CD4-positive, alpha-beta T cell (primary cell): ENCODE measurements around the gene LARGE1. TPM values are rescaled to one million over a fixed set of nuclear protein-coding genes. Genes with fewer than 3 reads are reported as not detected.

Source experiments
- ATAC-seq: fragments of 200-7000 bp; cut with Tn5 transposase; one replicate; pipeline ENCODE4 v1.10.0; 2022; ENCODE audit warnings: mild to moderate bottlenecking; ENCODE audit not compliant: poor library complexity
- CTCF ChIA-PET: fragments of 350-600 bp; sonication (Branson Sonifier 250); formaldehyde crosslinking; loops from one replicate; lab custom pipeline; 2021; ENCODE audit warnings: antibody characterized with exemption, inconsistent platforms; lab: Charles Lee
- POLR2A ChIA-PET: fragments of 350-600 bp; sonication (Branson Sonifier 250); formaldehyde crosslinking; loops from one replicate; lab custom pipeline; 2021; ENCODE audit warnings: antibody characterized with exemption, inconsistent platforms; lab: Charles Lee
- DNase-seq, 14 experiments: peaks; one replicate each; pipeline ENCODE4 v3.0.0-alpha.2; 2013 to 2020; ENCODE audit warnings: mixed read lengths in 2 of 14
- H3K27ac ChIP-seq, 2 donors: one replicate each; pipeline versions ENCODE4 v1.5.1 to v1.7.0; 2013; ENCODE audit warnings: low read length in 2 of 2, low read depth in 1 of 2, mild to moderate bottlenecking in 1 of 2
- H3K27me3 ChIP-seq, 2 experiments: 1 replicate in 1 of 2; 2 replicates in 1 of 2; pipeline versions ENCODE4 v1.6.1 to v1.7.0; 2013; ENCODE audit warnings: low read length in 2 of 2, control low read depth in 1 of 2, mild to moderate bottlenecking in 1 of 2, moderate library complexity in 1 of 2; ENCODE audit not compliant: insufficient read depth in 2 of 2, control insufficient read depth in 1 of 2
- H3K36me3 ChIP-seq: one replicate; pipeline ENCODE4 v1.6.1; 2013; ENCODE audit warnings: low read length, control low read depth; ENCODE audit not compliant: insufficient read depth
- H3K4me1 ChIP-seq: one replicate; pipeline ENCODE4 v1.6.1; 2013; ENCODE audit warnings: low read length, control low read depth; ENCODE audit not compliant: insufficient read depth
- H3K4me3 ChIP-seq: one replicate; pipeline ENCODE4 v1.5.1; 2013; ENCODE audit warnings: mild to moderate bottlenecking, low read length, moderate library complexity
- H3K9me3 ChIP-seq, 2 experiments: 1 replicate in 1 of 2; 2 replicates in 1 of 2; pipeline versions ENCODE4 v1.6.1 to v1.7.0; 2013; ENCODE audit warnings: low read length in 2 of 2, mild to moderate bottlenecking in 2 of 2, control low read depth in 1 of 2, moderate library complexity in 1 of 2; ENCODE audit not compliant: control insufficient read depth in 1 of 2, insufficient read depth in 1 of 2
- H3K27ac Mint-ChIP-seq: one replicate; pipeline ENCODE4 v1.8.0; 2020; ENCODE audit warnings: mixed read lengths
- H3K27me3 Mint-ChIP-seq: one replicate; pipeline ENCODE4 v1.8.0; 2021; ENCODE audit warnings: mixed read lengths
- H3K36me3 Mint-ChIP-seq: one replicate; pipeline ENCODE4 v1.8.0; 2021; ENCODE audit warnings: low read depth, mixed read lengths
- H3K4me1 Mint-ChIP-seq: one replicate; pipeline ENCODE4 v1.8.0; 2021; ENCODE audit warnings: low read depth, mixed read lengths
- H3K4me3 Mint-ChIP-seq: one replicate; pipeline ENCODE4 v1.8.0; 2020; ENCODE audit warnings: mild to moderate bottlenecking, mixed read lengths
- H3K9me3 Mint-ChIP-seq: one replicate; pipeline ENCODE4 v1.8.0; 2020; ENCODE audit warnings: mixed read lengths
- CTCF ChIP-seq: fragments of 200-600 bp; IDR thresholded peaks from one replicate; pipeline ENCODE4 v1.8.0; 2022; ENCODE audit warnings: antibody characterized with exemption, mild to moderate bottlenecking
- intact Hi-C, 2 experiments: fragments of 100-400 bp; cut with DNase I in 1 of 2; cut with micrococcal nuclease in 1 of 2; formaldehyde crosslinking; loops; one replicate each; pipeline versions ENCODE4 v1.15.1 to v1.9.0; 2023 to 2025; cut with DNase I, micrococcal nuclease
- total RNA-seq, 174 experiments: library from RNA in 2 of 174; stranded (reverse) in 2 of 174; gene quantifications; one replicate each; pipeline ENCODE4 v1.2.3 and lab custom pipeline; 2021 to 2026

Gene LARGE1
- total RNA-seq, 2 experiments from 2014 or later = 0.14 to 0.70 TPM

DNA sequence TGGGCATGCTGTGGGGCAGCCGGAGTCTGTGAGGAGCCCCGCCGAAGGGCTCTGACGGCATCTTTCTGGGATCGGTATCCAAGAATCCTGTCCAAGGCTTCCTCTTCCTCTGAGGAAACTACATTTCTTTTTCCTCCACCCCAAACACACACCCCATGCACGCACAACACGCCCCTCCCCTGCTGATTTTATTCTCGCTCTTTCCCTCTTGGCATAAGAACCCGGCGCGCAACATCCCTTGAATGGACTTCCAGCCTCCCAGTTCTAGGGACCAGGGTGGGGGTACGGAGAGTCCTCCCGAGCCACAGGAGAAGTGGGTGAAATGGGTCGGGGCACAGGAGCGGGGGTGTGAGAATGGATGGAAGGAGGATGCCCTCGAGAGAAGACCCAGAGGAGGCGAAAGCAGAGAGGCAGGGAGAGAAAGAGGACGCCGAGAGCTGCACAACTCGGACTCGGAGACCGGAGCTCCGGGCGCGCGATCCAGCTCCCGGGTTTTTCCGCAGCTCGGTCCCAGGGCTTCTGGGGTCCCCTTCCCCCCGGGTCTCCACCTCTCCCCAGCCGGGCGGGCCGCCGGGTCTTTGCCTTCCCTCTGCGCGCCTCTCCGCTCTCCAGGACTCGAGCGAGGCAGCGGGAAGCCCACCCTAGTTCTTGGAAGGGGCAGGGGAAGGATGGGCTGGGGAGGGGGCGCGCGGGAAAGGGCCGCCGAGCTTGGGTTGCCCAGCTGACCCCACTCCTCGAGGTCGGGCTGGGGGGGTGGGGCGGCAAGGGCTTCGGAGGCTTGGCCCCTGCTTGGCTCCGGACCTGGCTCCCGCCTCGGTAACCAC lies 1.5 kb upstream of the LARGE1 start:
- Mint-ChIP-seq H3K4me3 (peak overlapping the region; percentile 83), H3K27me3 (peaks cover 75% of the 10 kb centered on the region), H3K27ac (no peak overlapping the region), H3K36me3 (no peaks in the 10 kb centered on the region), H3K4me1 (peaks cover 24% of the 10 kb centered on the region), H3K9me3 (no peaks in the 10 kb centered on the region)
- Histone ChIP-seq H3K4me3 (peak overlapping the region; percentile 56), H3K4me1 (peaks cover 24% of the 10 kb centered on the region), H3K9me3 (peaks cover 0 to 23% of the 10 kb centered on the region in 2 experiments), H3K36me3 (no peaks in the 10 kb centered on the region), H3K27ac (no peak overlapping the region), H3K27me3 (peaks cover 40 to 43% of the 10 kb centered on the region in 2 experiments)
- intact Hi-C loops = loop anchor here in 1 of 2 experiments (5.0 kb wide), 1 partner anchor 191 kb away; no protein-coding TSS in a partner anchor
- ChIA-PET POLR2A (no interaction called here), CTCF (no interaction called here)
- no peak for TF ChIP-seq CTCF
- ATAC-seq (no peak), DNase-seq (peak in 5 of 14 experiments; percentile 3 to 34 (median 20))

DNA sequence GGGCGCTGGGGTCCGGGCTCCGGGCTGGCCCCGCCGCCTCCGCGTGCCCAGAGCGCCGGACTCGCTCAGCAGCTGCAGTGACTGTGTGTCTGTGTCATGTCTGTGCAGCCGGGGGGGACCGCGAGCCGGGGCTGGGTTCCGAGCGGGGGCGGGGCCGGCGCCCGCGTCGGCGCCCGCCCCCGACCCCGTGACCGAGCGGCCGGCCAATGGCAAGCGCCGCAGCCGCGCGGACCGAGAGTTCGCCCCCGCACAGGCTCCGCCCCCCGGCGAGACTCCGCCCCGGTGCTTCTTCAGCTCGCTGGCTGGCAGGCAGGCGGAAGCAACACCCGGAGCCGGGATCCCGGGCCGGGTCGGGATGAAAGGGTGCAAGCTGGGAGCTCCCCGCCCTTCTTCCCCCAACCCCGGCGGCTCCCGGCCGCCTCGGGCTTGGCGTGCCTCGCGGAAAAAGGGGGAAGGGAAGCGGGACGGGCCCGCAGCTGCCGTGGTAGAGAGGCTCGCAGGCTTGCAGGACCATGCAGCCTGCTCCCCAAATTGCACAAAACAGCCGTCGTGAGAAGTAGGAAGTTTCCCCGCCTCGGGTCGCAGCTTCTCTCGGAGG lies 750 bp upstream of the LARGE1 start:
- TF ChIP-seq CTCF = no peak
- ChIA-PET CTCF (no interaction called here), POLR2A (no interaction called here)
- Histone ChIP-seq H3K27ac (no peak overlapping the region), H3K4me3 (peak overlapping the region; percentile 56), H3K9me3 (peaks cover 0 to 24% of the 10 kb centered on the region in 2 experiments), H3K27me3 (peaks cover 40 to 45% of the 10 kb centered on the region in 2 experiments), H3K36me3 (no peaks in the 10 kb centered on the region), H3K4me1 (peaks cover 24% of the 10 kb centered on the region)
- peaks cover 77% of the 10 kb centered on the region for H3K27me3 Mint-ChIP-seq
- intact Hi-C loops = loop anchor here in 1 of 2 experiments (5.0 kb wide), 1 partner anchor 191 kb away; no protein-coding TSS in a partner anchor
- H3K9me3 Mint-ChIP-seq = peaks cover 2% of the 10 kb centered on the region
- H3K4me3 Mint-ChIP-seq = peak overlapping the region; percentile 83
- H3K36me3 Mint-ChIP-seq = no peaks in the 10 kb centered on the region
- DNase-seq (peak; percentile 65 to 90 (median 79)), ATAC-seq (peak; percentile 90)
- H3K27ac Mint-ChIP-seq = no peak overlapping the region
- peaks cover 24% of the 10 kb centered on the region for H3K4me1 Mint-ChIP-seq

- ATAC-seq (no peak), DNase-seq (peak in 3 of 14 experiments; percentile 8 to 34 (median 18))
- POLR2A ChIA-PET = no interaction called here
- Mint-ChIP-seq H3K4me3 (peak overlapping the region; percentile 84), H3K9me3 (peaks cover 2% of the 10 kb centered on the region), H3K36me3 (no peaks in the 10 kb centered on the region), H3K4me1 (peaks cover 24% of the 10 kb centered on the region), H3K27ac (no peak overlapping the region), H3K27me3 (peaks cover 64% of the 10 kb centered on the region)
- Histone ChIP-seq H3K27me3 (peaks cover 43 to 44% of the 10 kb centered on the region in 2 experiments), H3K36me3 (no peaks in the 10 kb centered on the region), H3K4me3 (peak overlapping the region; percentile 30), H3K27ac (no peak overlapping the region), H3K4me1 (peaks cover 24% of the 10 kb centered on the region), H3K9me3 (peaks cover 0 to 27% of the 10 kb centered on the region in 2 experiments)
- intact Hi-C loops = loop anchor here in 1 of 2 experiments (5.0 kb wide), 1 partner anchor 193 kb away; no protein-coding TSS in a partner anchor
- CTCF ChIA-PET = no interaction called here
- TF ChIP-seq CTCF = no peak
These were observed 682 bp downstream of the LARGE1 start for GRCh38 chr22:33919391-33920196.
